ENCODE data around the gene PDCL3. TPM values are rescaled to one million over a fixed set of nuclear protein-coding genes. Genes with fewer than 3 reads are reported as not detected.
A peak's percentile ranks its signal among the peaks of the same experiment; 100 is the strongest.

The PDCL3 gene
- total RNA-seq, 1 experiment from 2014 or later: 21.4 TPM

- in situ Hi-C loops (cut with HindIII; ENCODE audit: low pct_unique_long_range_greater_than_20kb, low sequenced_read_pairs): no loop called here
- DNase-seq (ENCODE audit: low read depth, low spot score): peak; percentile 76
These were observed 14.0 kb upstream of the PDCL3 start for GRCh38 chr2:100548771-100549170.

- DNase-seq (ENCODE audit: low read depth, low spot score): no peak
- in situ Hi-C loops (cut with HindIII; ENCODE audit: low pct_unique_long_range_greater_than_20kb, low sequenced_read_pairs): no loop called here
These were observed 11.5 kb upstream of the PDCL3 start for GRCh38 chr2:100551303-100551702.

GRCh38 chr2:100554798-100555407 is 7.9 kb upstream of the PDCL3 start:
- in situ Hi-C loops (cut with HindIII; ENCODE audit: low pct_unique_long_range_greater_than_20kb, low sequenced_read_pairs): no loop called here

GRCh38 chr2:100556746-100557145 is 6.0 kb upstream of the PDCL3 start:
- no peak for DNase-seq (ENCODE audit: low read depth, low spot score)
- in situ Hi-C loops (cut with HindIII; ENCODE audit: low pct_unique_long_range_greater_than_20kb, low sequenced_read_pairs): no loop called here

More at GRCh38 chr2:100554798-100555407, 7.9 kb upstream of the PDCL3 start:
- no peak for DNase-seq (ENCODE audit: low read depth, low spot score)

GRCh38 chr2:100560216-100560830 is 2.5 kb upstream of the PDCL3 start:
- in situ Hi-C loops (cut with HindIII; ENCODE audit: low pct_unique_long_range_greater_than_20kb, low sequenced_read_pairs): no loop called here
- no peak for DNase-seq (ENCODE audit: low read depth, low spot score)

GRCh38 chr2:100561191-100561590 is 1.6 kb upstream of the PDCL3 start:
- DNase-seq (ENCODE audit: low read depth, low spot score): no peak
- in situ Hi-C loops (cut with HindIII; ENCODE audit: low pct_unique_long_range_greater_than_20kb, low sequenced_read_pairs): no loop called here

- no peak for DNase-seq (ENCODE audit: low read depth, low spot score)
- in situ Hi-C loops (cut with HindIII; ENCODE audit: low pct_unique_long_range_greater_than_20kb, low sequenced_read_pairs): no loop called here
These were observed 834 bp downstream of the PDCL3 start for GRCh38 chr2:100563407-100564247.

- no peak for DNase-seq (ENCODE audit: low read depth, low spot score)
- in situ Hi-C loops (cut with HindIII; ENCODE audit: low pct_unique_long_range_greater_than_20kb, low sequenced_read_pairs): no loop called here
These were observed 6.2 kb downstream of the PDCL3 start for GRCh38 chr2:100568989-100569388.

GRCh38 chr2:100571668-100572067 is 8.9 kb downstream of the PDCL3 start:
- in situ Hi-C loops (cut with HindIII; ENCODE audit: low pct_unique_long_range_greater_than_20kb, low sequenced_read_pairs): no loop called here
- DNase-seq (ENCODE audit: low read depth, low spot score): no peak

GRCh38 chr2:100577777-100578176 is 15.0 kb downstream of the PDCL3 start:
- in situ Hi-C loops (cut with HindIII; ENCODE audit: low pct_unique_long_range_greater_than_20kb, low sequenced_read_pairs): no loop called here
- DNase-seq (ENCODE audit: low read depth, low spot score): no peak

- DNase-seq (ENCODE audit: low read depth, low spot score): peak; percentile 77
- in situ Hi-C loops (cut with HindIII; ENCODE audit: low pct_unique_long_range_greater_than_20kb, low sequenced_read_pairs): no loop called here
These were observed 17.8 kb downstream of the PDCL3 start for GRCh38 chr2:100580367-100581276.

- in situ Hi-C loops (cut with HindIII; ENCODE audit: low pct_unique_long_range_greater_than_20kb, low sequenced_read_pairs): no loop called here
- DNase-seq (ENCODE audit: low read depth, low spot score): no peak
These were observed 18.5 kb downstream of the PDCL3 start for GRCh38 chr2:100581277-100581612.

- in situ Hi-C loops (cut with HindIII; ENCODE audit: low pct_unique_long_range_greater_than_20kb, low sequenced_read_pairs): no loop called here
These were observed 22.0 kb downstream of the PDCL3 start for GRCh38 chr2:100584816-100585215.

GRCh38 chr2:100588071-100588786 is 25.4 kb downstream of the PDCL3 start:
- in situ Hi-C loops (cut with HindIII; ENCODE audit: low pct_unique_long_range_greater_than_20kb, low sequenced_read_pairs): no loop called here
- DNase-seq (ENCODE audit: low read depth, low spot score): no peak

More at GRCh38 chr2:100584816-100585215, 22.0 kb downstream of the PDCL3 start:
- DNase-seq (ENCODE audit: low read depth, low spot score): no peak

GRCh38 chr2:100589527-100589926 is 26.7 kb downstream of the PDCL3 start:
- peak; percentile 22 for DNase-seq (ENCODE audit: low read depth, low spot score)
- in situ Hi-C loops (cut with HindIII; ENCODE audit: low pct_unique_long_range_greater_than_20kb, low sequenced_read_pairs): no loop called here

GRCh38 chr2:100592226-100592625 is 29.4 kb downstream of the PDCL3 start:
- DNase-seq (ENCODE audit: low read depth, low spot score): no peak

GRCh38 chr2:100596465-100596864 is 33.7 kb downstream of the PDCL3 start:
- in situ Hi-C loops (cut with HindIII; ENCODE audit: low pct_unique_long_range_greater_than_20kb, low sequenced_read_pairs): no loop called here
- DNase-seq (ENCODE audit: low read depth, low spot score): no peak

More at GRCh38 chr2:100592226-100592625, 29.4 kb downstream of the PDCL3 start:
- in situ Hi-C loops (cut with HindIII; ENCODE audit: low pct_unique_long_range_greater_than_20kb, low sequenced_read_pairs): no loop called here
